Activated CD4-positive, alpha-beta T cell treated with anti-CD3 and anti-CD28 coated beads, Interleukin-10, Interleukin-2, amounts not matched to agents 100 ng/mL and 50 ng/mL, durations not matched to agents 16 hours and 8 hours (primary cell): Measurements from ENCODE around the gene FAM117A.
A peak's percentile ranks its signal among the peaks of the same experiment; 100 is the strongest.
"Not testable (repeated sequence)": the region's sequence is repeated elsewhere in the genome, so short reads cannot be mapped to it uniquely, and the experiment has no call there.

Experiments used
- DNase-seq: peaks from one replicate; pipeline ENCODE4 v3.0.0-alpha.2; 2020

FAM117A gene

GRCh38 chr17:49762151-49762941, 1.6 kb downstream of the FAM117A start:
- DNase-seq, result peak; percentile 27

DNA sequence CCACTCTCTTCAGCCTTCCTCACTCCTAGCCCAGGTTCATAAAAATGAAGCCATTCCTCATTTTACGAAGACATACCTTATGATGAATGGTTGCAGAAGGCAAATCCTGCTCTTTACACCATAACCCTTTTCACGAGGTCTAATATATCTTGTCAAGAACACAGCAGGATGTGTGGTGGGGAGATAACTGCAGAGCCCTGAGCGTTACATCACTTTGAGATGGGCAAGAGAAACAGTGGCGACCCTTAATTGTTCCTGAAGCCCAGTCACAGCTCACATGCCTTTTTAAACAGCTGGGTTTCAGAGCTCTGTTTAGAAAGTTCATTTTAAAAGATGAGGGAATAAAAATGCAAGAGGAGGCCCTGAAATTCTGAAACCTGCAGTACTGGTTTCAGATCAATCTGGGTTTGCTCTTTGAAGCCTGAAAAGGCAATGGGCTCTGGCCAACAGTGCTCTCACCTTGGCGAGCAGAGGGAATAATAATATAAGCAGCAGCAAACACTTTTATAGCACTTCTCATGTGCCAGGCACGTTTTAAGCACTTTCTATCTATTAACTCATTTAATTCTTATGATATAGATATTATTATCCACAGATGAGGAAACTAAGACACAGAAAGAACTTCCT, 2.9 kb downstream of the FAM117A start:
- DNase-seq, result no peak

DNA sequence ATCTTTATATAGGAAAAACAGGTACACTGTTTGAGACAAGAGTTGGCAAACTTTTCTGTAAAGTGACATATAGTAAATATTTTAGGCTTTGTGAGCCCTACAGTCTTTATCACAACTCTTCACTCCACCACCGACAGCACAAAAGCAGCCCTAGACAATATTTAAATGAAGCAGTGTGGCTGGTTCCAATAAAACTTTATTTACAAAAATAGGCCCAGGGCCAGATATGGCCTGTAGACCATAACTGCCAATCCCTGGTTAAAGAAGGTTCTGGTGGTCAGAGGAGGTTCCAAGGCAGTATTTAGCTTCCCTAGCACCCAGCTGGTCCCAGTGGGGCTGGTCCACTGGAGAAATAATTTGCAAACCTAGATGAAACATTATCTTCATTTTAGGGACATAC, 3.6 kb downstream of the FAM117A start:
- no peak for DNase-seq

GRCh38 chr17:49759203-49759602, 4.7 kb downstream of the FAM117A start:
- DNase-seq, result no peak

DNA sequence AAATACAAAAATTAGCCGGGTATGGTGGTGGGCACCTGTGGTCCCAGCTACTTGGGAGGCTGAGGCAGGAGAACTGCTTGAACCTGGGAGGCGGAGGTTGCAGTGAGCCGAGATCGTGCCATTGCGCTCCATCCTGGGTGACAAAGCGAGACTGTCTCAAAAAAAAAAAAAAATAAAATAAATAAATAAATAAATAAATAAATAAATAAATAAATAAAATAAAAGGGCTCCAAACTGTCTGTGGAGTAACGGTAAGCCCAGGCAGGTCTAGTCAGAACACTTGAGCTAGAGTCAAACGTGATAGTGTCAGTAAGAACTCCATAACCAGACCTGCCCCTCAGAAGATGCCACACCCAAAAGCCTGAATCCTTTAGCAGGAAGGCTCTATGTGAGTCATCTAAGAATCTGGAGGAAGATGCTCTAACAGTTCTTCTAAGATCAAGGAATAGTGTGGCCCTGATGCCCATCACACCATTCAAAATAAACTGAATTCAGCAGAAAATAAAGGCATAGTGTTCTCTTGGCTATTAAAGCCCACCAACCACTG, 5.4 kb downstream of the FAM117A start:
- DNase-seq, result not testable (repeated sequence)

DNA sequence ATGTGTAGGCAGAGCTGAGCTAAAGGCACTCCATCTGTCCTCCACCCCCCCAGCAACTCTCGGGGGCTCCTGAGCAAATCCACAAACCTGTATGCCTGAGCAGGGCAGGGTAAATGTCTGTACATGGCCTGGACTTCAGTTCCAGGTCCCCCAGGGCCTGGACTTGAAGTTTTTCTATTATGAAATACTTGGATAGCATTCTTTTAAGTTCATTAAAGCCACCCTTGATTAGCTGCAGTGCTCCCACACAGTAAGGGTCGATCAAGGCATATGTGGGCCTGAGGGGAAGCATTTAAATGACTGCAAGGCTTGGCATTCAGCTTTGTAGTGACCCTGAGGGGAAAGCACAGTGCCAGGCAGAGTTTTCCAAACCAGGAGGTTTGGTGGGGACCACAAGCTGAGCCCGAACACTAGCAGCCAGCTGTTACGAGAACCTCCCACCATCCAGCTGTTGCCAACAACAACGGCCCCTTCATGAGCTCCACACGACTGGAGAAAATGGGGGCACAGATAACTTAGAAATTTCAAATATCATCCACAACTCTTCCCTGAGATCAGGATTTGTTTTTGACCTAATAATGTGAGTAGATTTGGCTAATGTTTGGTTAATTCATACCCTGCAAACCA, 6.7 kb downstream of the FAM117A start:
- no peak for DNase-seq

DNA sequence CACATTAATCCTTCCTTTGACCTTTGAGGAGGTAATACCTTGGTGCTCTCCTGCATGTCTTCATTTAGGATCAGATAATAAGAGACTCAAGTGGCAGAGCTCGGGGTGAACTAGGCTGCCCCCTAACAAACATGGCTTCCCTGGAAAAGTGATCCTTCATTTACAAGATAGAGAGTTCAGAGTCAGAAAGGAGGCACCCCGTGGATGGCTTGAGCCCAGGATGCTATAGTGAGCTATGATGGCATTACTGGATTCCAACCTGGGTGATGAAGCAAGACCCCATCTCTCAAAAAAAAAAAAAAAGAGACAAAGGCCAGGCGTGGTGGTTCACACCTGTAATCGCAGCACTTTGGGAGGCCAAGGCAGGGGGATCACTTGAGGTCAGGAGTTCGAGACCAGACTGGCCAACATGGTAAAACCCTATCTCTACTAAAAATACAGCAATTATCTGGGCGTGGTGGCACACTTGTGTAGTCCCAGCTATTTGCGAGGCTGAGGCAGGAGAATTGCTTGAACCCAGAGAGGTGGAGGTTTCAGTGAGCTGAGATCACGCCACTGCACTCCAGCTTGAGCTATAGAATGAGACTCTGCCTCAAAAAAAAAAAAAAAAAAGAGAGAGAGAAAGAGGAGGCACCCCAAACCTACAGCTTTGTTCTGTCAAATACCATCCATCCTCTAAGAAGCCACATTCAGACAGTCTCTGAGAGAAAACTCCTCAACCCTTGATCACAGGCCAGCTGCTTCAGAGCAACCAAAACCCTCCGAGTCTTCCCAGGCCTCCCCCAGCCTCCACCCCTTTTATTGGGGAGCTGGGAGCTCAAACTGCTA, 7.4 kb downstream of the FAM117A start:
- no peak for DNase-seq

- DNase-seq, result no peak
Measured at GRCh38 chr17:49755663-49756283, 8.2 kb downstream of the FAM117A start.

GRCh38 chr17:49753959-49754391, 10.0 kb downstream of the FAM117A start:
- no peak for DNase-seq

DNA sequence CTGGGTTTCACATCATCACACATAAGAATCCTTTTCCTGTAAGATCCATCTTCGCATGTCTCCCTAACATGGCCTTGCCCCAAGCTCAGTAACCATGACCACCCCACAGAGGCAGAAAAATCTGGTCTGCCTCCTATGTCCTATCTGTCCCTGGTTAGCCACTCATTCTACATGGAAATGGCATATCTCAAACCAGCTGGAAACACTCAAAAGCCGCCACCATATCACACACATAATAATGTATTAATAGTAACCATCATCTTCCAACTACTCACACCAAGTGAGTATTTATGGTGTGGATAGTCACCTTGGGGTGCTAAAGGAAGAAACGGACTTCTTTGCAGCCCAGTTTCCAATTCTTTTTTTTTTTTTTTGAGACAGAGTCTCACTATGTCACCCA, 11.4 kb downstream of the FAM117A start:
- DNase-seq, result no peak

DNA sequence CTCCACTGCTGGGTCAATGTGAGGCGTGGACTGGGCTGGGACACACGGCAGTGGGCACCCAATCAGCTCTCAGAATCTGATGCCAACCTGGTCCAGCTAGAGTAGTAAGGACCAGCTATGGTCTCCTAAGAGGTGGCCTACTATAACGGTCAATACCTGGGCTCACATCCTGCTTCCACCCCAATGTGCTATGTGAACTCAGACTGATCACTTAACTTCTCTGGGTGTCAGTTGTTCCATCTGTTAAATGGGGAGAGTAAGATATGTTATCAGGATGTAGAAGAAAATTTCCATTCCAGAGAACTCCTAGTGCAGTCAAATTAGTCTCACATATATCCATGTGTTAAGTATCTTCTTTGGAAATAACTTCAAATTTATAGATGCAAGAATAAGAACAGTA, 14.2 kb downstream of the FAM117A start:
- no peak for DNase-seq

DNA sequence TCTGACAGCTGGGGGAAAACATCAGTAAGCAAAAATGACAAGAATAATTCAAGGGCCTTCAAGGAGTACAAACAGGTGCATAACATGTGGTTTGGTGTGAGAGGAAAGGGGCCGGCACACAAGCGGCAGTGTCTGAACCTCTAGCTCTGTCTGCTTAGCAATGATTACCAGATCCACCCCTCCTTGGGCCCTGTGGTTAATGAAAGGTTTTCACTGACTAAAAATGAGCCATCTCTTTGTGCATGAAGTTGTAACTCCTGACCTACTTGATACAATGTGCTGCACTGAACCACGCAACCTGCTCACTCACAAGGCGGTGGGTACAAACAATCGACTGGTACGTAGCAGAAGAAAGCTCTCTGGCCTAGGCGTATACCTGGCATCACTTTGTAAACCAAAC, 15.1 kb downstream of the FAM117A start:
- DNase-seq, result peak; percentile 85

DNA sequence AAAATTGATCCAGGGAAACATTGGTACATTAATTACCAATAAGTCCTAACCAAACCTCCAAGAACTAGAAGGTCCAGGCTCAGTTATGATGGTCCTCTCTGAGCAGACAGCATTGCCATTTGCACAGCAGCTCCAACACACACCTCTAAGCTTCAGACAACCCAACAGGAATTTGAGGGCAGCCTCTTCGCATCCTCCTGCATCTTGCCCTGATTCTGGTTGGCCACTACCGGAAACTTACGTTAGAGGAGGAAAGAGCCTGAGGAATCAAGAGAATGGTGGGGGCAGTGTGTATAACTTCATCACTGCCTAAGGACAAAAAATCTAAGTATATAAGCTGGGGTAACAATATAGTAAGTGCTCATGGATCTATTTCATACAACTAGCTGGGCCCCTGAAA, 15.7 kb downstream of the FAM117A start:
- peak; percentile 36 for DNase-seq

DNA sequence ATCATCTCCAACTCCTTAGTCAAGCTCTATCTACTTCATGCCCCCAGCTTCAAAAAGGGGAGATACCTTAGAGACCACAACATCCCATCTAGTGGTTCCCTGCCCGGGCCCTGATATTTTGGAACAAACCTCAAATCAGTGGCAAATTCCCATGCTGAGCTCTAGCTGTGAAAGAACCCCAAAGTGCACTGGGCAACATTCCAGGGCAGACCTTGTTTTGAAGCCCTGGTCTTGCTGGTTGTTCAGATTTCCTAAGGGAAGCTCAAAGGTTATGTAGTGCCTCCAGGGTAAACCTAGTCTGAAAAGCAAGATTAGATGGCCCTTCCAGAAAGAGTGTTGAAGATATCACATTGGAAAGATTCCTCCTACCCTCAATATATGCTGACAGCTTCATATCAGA, 16.3 kb downstream of the FAM117A start:
- DNase-seq, result no peak

GRCh38 chr17:49746791-49747490, 17.0 kb downstream of the FAM117A start:
- DNase-seq, result peak; percentile 42

GRCh38 chr17:49745175-49746139, 18.5 kb downstream of the FAM117A start:
- DNase-seq, result no peak

- DNase-seq, result no peak
Measured at GRCh38 chr17:49742166-49742638, 21.7 kb downstream of the FAM117A start.

GRCh38 chr17:49741692-49742076, 22.2 kb downstream of the FAM117A start:
- DNase-seq, result no peak

GRCh38 chr17:49741009-49741691, 22.8 kb downstream of the FAM117A start:
- peak; percentile 31 for DNase-seq
